Body of pancreas (tissue), 4 donors: Measurements from ENCODE around the gene MAPK14. TPM values are rescaled to one million over a fixed set of nuclear protein-coding genes. Genes with fewer than 3 reads are reported as not detected.
A peak's percentile ranks its signal among the peaks of the same experiment; 100 is the strongest.
"Not testable (repeated sequence)": the region's sequence is repeated elsewhere in the genome, so short reads cannot be mapped to it uniquely, and the experiment has no call there.

Source experiments
- ATAC-seq: fragments of 150-250 bp; one replicate; pipeline ENCODE4 v1.9.1; 2016
- DNase-seq, 4 donors: peaks; one replicate each; pipeline ENCODE4 v3.0.0-alpha.2; 2019
- H3K27ac ChIP-seq, 4 donors: fragments of 200-600 bp; sonication (generic); 1 replicate in 3 of 4; 2 replicates in 1 of 4; pipeline versions ENCODE4 v1.5.1 to v1.6.1; 2016 to 2019; ENCODE audit warnings: mild to moderate bottlenecking in 1 of 4, mixed read lengths in 1 of 4, moderate library complexity in 1 of 4
- H3K27me3 ChIP-seq, 2 donors: fragments of 200-600 bp; sonication (generic); one replicate each; pipeline ENCODE4 v1.6.0; 2016; ENCODE audit warnings: mild to moderate bottlenecking in 1 of 2
- H3K36me3 ChIP-seq, 2 donors: fragments of 200-600 bp; sonication (generic); replicated peaks in 1 of 2; 2 replicates each; pipeline ENCODE4 v1.5.1; 2016; ENCODE audit warnings: low read depth in 2 of 2; ENCODE audit not compliant: insufficient read depth in 1 of 2
- H3K4me1 ChIP-seq: fragments of 200-600 bp; sonication (generic); one replicate; pipeline ENCODE4 v1.6.0; 2016
- H3K4me3 ChIP-seq, 2 donors: fragments of 200-600 bp; sonication (generic); 1 replicate in 1 of 2; 2 replicates in 1 of 2; pipeline ENCODE4 v1.5.1; 2016 to 2019
- H3K9me3 ChIP-seq, 3 donors: fragments of 200-600 bp; sonication (generic); 1 replicate in 2 of 3; 2 replicates in 1 of 3; pipeline ENCODE4 v1.5.1; 2016
- CTCF ChIP-seq, 7 experiments: fragments of 450-650 bp in 4 of 7; fragments of 200-600 bp in 3 of 7; sonication (generic) in 3 of 7; IDR thresholded peaks; one replicate each; pipeline ENCODE4 v1.5.1; 2016 to 2019; ENCODE audit warnings: antibody characterized with exemption in 7 of 7
- POLR2A ChIP-seq, 3 donors: fragments of 450-650 bp; IDR thresholded peaks; one replicate each; pipeline ENCODE4 v1.6.1; 2016; ENCODE audit warnings: antibody characterized with exemption in 3 of 3, mild to moderate bottlenecking in 2 of 3
- WGBS, 2 donors: methylation state at CpG; one replicate each; pipeline ENCODE4 v1.1.5; 2017; 5-methylcytosine and 5-hydroxymethylcytosine counted together
- intact Hi-C: fragments of 100-400 bp; cut with DNase I; formaldehyde crosslinking; loops from one replicate; pipeline ENCODE4 v1.15.1; 2023
- total RNA-seq, 2 donors: library from RNA; depleted of rRNA; stranded (reverse); fragments of >200 nt; gene quantifications; one replicate each; pipeline ENCODE4 v1.1.0, GENCODE V29; 2016

MAPK14 gene
- total RNA-seq, 2 donors from 2014 or later = 30.3 to 33.7 TPM

GRCh38 chr6:36120979-36121786 is 93.6 kb downstream of the MAPK14 start:
- Histone ChIP-seq H3K4me1 (peaks cover 16% of the 10 kb centered on the region), H3K36me3 (no peaks in the 10 kb centered on the region), H3K27me3 (no peaks in the 10 kb centered on the region), H3K9me3 (no peaks in the 10 kb centered on the region), H3K4me3 (no peak overlapping the region), H3K27ac (peak overlapping the region in 2 of 4 donors; percentile 11 to 12)
- DNase-seq (peak in 3 of 4 donors; percentile 30 to 54 (median 37)), ATAC-seq (no peak)
- TF ChIP-seq POLR2A (IDR thresholded peaks at IDR 0.05) (no peak), CTCF (IDR thresholded peaks at IDR 0.05) (no peak)
- 47 to 61% methylated on average over 10 to 12 of the region's 13 CpGs for WGBS, 2 donors
- intact Hi-C loops = loop anchor here (10.0 kb wide), 2 partner anchors 74 to 244 kb away; partner anchors contain the start of gene BRPF3

- Histone ChIP-seq H3K36me3 (no peaks in the 10 kb centered on the region), H3K4me3 (no peak overlapping the region), H3K27me3 (no peaks in the 10 kb centered on the region), H3K4me1 (peaks cover 16% of the 10 kb centered on the region), H3K27ac (no peak overlapping the region), H3K9me3 (no peaks in the 10 kb centered on the region)
- intact Hi-C loops = loop anchor here (10.0 kb wide), 2 partner anchors 73 to 243 kb away; partner anchors contain the start of gene BRPF3
- no peak for DNase-seq
- no peak for ATAC-seq
- 55% methylated on average over 4 of the region's 4 CpGs; no CpG with 5 or more reads in 1 of the 2 donors for WGBS, 2 donors
- no peak for TF ChIP-seq CTCF (IDR thresholded peaks at IDR 0.05)
- TF ChIP-seq POLR2A (IDR thresholded peaks at IDR 0.05) = no peak
Measured at GRCh38 chr6:36121787-36122494, 94.3 kb downstream of the MAPK14 start.

- ATAC-seq = no peak
- peaks cover 16% of the 10 kb centered on the region for H3K4me1 ChIP-seq
- WGBS, 2 donors = 56 to 67% methylated on average over 9 to 11 of the region's 11 CpGs
- no peak overlapping the region for H3K4me3 ChIP-seq
- TF ChIP-seq CTCF (IDR thresholded peaks at IDR 0.05) (no peak), POLR2A (IDR thresholded peaks at IDR 0.05) (no peak)
- H3K36me3 ChIP-seq = no peaks in the 10 kb centered on the region
- intact Hi-C loops = loop anchor here (10.0 kb wide), 2 partner anchors 72 to 242 kb away; partner anchors contain the start of gene BRPF3
- H3K27me3 ChIP-seq = no peaks in the 10 kb centered on the region
- no peak overlapping the region for H3K27ac ChIP-seq
- H3K9me3 ChIP-seq = no peaks in the 10 kb centered on the region
- peak in 1 of 4 donors; percentile 4 for DNase-seq
Measured at GRCh38 chr6:36122495-36123269, 95.1 kb downstream of the MAPK14 start.

GRCh38 chr6:36123270-36124139 is 95.9 kb downstream of the MAPK14 start:
- Histone ChIP-seq H3K27me3 (no peaks in the 10 kb centered on the region), H3K36me3 (no peaks in the 10 kb centered on the region), H3K27ac (no peak overlapping the region), H3K4me3 (no peak overlapping the region), H3K9me3 (no peaks in the 10 kb centered on the region), H3K4me1 (peaks cover 16% of the 10 kb centered on the region)
- TF ChIP-seq POLR2A (IDR thresholded peaks at IDR 0.05) (no peak), CTCF (IDR thresholded peaks at IDR 0.05) (peak; percentile 63 to 85 (median 83))
- intact Hi-C loops = loop anchor here (10.0 kb wide), 2 partner anchors 71 to 241 kb away; partner anchors contain the start of gene BRPF3
- 22 to 24% methylated on average over 10 of the region's 10 CpGs for WGBS, 2 donors
- DNase-seq = peak; percentile 81 to 86 (median 84)
- peak; percentile 91 for ATAC-seq

- H3K27ac ChIP-seq, H3K36me3 ChIP-seq, ATAC-seq, H3K4me3 ChIP-seq, H3K27me3 ChIP-seq, H3K9me3 ChIP-seq: not testable (repeated sequence)
- DNase-seq = peak in 1 of 4 donors; percentile 6
- intact Hi-C loops = loop anchor here (10.0 kb wide), 2 partner anchors 70 to 240 kb away; partner anchors contain the start of gene BRPF3
- H3K4me1 ChIP-seq = peaks cover 16% of the 10 kb centered on the region
- 59 to 70% methylated on average over 4 to 8 of the region's 8 CpGs for WGBS, 2 donors
Measured at GRCh38 chr6:36124346-36124745, 96.7 kb downstream of the MAPK14 start.
